ENCODE results near the gene SPAG17.

SPAG17 gene

DNA sequence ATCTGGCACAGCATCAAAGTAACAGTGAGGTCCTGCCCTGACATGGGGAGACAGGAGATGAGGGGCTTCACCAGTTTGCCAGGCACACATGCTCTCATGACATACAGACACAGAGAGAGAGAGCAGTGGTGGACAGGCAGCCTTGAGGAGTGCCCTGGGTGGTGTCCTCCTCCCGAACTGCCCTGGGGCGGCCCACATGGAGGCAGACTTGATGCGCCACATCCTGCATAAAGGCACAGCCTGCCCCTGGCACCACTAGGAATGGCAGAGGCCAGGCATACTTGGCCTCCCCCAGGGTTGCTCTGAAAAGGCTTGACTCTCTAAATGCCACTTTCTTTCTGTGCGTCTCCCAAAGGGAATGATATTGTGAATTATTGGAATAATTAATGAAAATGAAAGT lies 67.5 kb downstream of the SPAG17 start:
- peaks cover 13% of the 10 kb centered on the region for H3K27me3 ChIP-seq (ENCODE audit: insufficient read depth, low read length, poor library complexity)
- H3K36me3 ChIP-seq (ENCODE audit: insufficient read depth, low read length) = no peaks in the 10 kb centered on the region
- H3K4me3 ChIP-seq (ENCODE audit: low read depth in 1 of 2, low read length in 2 of 2) = no peak overlapping the region
- H3K79me2 ChIP-seq (ENCODE audit: insufficient read depth, low read length) = no peaks in the 10 kb centered on the region
- H3K4me1 ChIP-seq (ENCODE audit: insufficient read depth, low read length) = no peaks in the 10 kb centered on the region
- H2AFZ ChIP-seq (ENCODE audit: low read depth, low read length) = no peak overlapping the region
- no peak overlapping the region for H3K9ac ChIP-seq (ENCODE audit: low read depth, low read length)
- DNase-seq = no peak
- no peak for TF ChIP-seq EZH2 (IDR thresholded peaks at IDR 0.05; ENCODE audit: borderline replicate concordance, low read depth, low read length, severe bottlenecking)
- no peak for TF ChIP-seq CTCF (IDR thresholded peaks at IDR 0.05; ENCODE audit: borderline replicate concordance, extremely low read depth, low read length, poor library complexity, severe bottlenecking)
- ATAC-seq (ENCODE audit: insufficient read depth, low read depth) = no peak
- no peaks in the 10 kb centered on the region for H4K20me1 ChIP-seq (ENCODE audit: insufficient read depth, low read length)
- H3K9me3 ChIP-seq (ENCODE audit: insufficient read depth, low read length, severe bottlenecking) = no peaks in the 10 kb centered on the region
- H3K27ac ChIP-seq (ENCODE audit: low read length) = no peak overlapping the region
- H3K4me2 ChIP-seq (ENCODE audit: insufficient read depth, low read length) = no peak overlapping the region

DNA sequence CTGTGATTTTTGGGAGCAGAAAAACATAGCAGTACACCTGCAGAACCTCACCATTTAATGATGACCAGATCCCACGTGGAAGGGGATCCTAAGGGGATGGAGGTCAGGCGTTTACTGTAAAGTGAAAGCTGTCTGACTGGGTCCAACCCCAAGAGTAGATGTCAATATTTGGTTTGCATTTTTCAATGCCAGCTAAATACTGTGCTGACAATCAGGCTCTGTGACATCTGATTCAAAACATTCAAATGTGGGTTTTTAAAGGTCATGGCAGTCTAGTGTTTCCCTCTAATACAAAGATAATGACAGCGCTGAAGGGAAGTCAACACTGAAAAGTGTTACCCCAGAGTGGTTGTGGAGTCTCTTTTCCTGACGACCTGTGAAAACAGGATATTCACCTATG lies 68.1 kb downstream of the SPAG17 start:
- H3K9me3 ChIP-seq (ENCODE audit: insufficient read depth, low read length, severe bottlenecking) = no peaks in the 10 kb centered on the region
- H3K36me3 ChIP-seq (ENCODE audit: insufficient read depth, low read length) = no peaks in the 10 kb centered on the region
- no peaks in the 10 kb centered on the region for H4K20me1 ChIP-seq (ENCODE audit: insufficient read depth, low read length)
- TF ChIP-seq CTCF (IDR thresholded peaks at IDR 0.05; ENCODE audit: borderline replicate concordance, extremely low read depth, low read length, poor library complexity, severe bottlenecking) (no peak), EZH2 (IDR thresholded peaks at IDR 0.05; ENCODE audit: borderline replicate concordance, low read depth, low read length, severe bottlenecking) (no peak)
- no peak overlapping the region for H3K9ac ChIP-seq (ENCODE audit: low read depth, low read length)
- H3K4me3 ChIP-seq (ENCODE audit: low read depth in 1 of 2, low read length in 2 of 2) = no peak overlapping the region
- H3K79me2 ChIP-seq (ENCODE audit: insufficient read depth, low read length) = no peaks in the 10 kb centered on the region
- H3K4me1 ChIP-seq (ENCODE audit: insufficient read depth, low read length) = no peaks in the 10 kb centered on the region
- H3K4me2 ChIP-seq (ENCODE audit: insufficient read depth, low read length) = no peak overlapping the region
- H2AFZ ChIP-seq (ENCODE audit: low read depth, low read length) = no peak overlapping the region
- H3K27me3 ChIP-seq (ENCODE audit: insufficient read depth, low read length, poor library complexity) = peaks cover 13% of the 10 kb centered on the region
- DNase-seq (no peak), ATAC-seq (ENCODE audit: insufficient read depth, low read depth) (no peak)
- no peak overlapping the region for H3K27ac ChIP-seq (ENCODE audit: low read length)

- no peak for TF ChIP-seq CTCF (IDR thresholded peaks at IDR 0.05; ENCODE audit: borderline replicate concordance, extremely low read depth, low read length, poor library complexity, severe bottlenecking)
- TF ChIP-seq EZH2 (IDR thresholded peaks at IDR 0.05; ENCODE audit: borderline replicate concordance, low read depth, low read length, severe bottlenecking) = no peak
- peaks cover 13% of the 10 kb centered on the region for H3K27me3 ChIP-seq (ENCODE audit: insufficient read depth, low read length, poor library complexity)
- no peaks in the 10 kb centered on the region for H3K9me3 ChIP-seq (ENCODE audit: insufficient read depth, low read length, severe bottlenecking)
- no peak for ATAC-seq (ENCODE audit: insufficient read depth, low read depth)
- no peak for DNase-seq
- no peak overlapping the region for H3K4me3 ChIP-seq (ENCODE audit: low read depth in 1 of 2, low read length in 2 of 2)
- H2AFZ ChIP-seq (ENCODE audit: low read depth, low read length) = no peak overlapping the region
- H3K79me2 ChIP-seq (ENCODE audit: insufficient read depth, low read length) = no peaks in the 10 kb centered on the region
- H3K27ac ChIP-seq (ENCODE audit: low read length) = no peak overlapping the region
- H3K4me1 ChIP-seq (ENCODE audit: insufficient read depth, low read length) = no peaks in the 10 kb centered on the region
- no peak overlapping the region for H3K4me2 ChIP-seq (ENCODE audit: insufficient read depth, low read length)
- no peaks in the 10 kb centered on the region for H4K20me1 ChIP-seq (ENCODE audit: insufficient read depth, low read length)
- no peak overlapping the region for H3K9ac ChIP-seq (ENCODE audit: low read depth, low read length)
- H3K36me3 ChIP-seq (ENCODE audit: insufficient read depth, low read length) = no peaks in the 10 kb centered on the region
Observed at GRCh38 chr1:118116401-118116800, 68.6 kb downstream of the SPAG17 start.
